GM06990 (cell line): Measurements from ENCODE around the gene KLHL29.

ENCODE experiments used
- DNase-seq: peaks from one replicate; pipeline ENCODE4 v3.0.0-alpha.2; 2011; ENCODE audit not compliant: insufficient read length; ENCODE audit errors: extremely low read depth
- H3K27me3 ChIP-seq: replicated peaks from 2 replicates; pipeline ENCODE4 v1.6.0; 2011; ENCODE audit warnings: low read length; ENCODE audit not compliant: control insufficient read depth, insufficient read depth
- H3K36me3 ChIP-seq: 2 replicates; pipeline ENCODE4 v1.5.1; 2011; ENCODE audit warnings: low read length; ENCODE audit not compliant: control insufficient read depth, insufficient read depth
- H3K4me3 ChIP-seq: replicated peaks from 2 replicates; pipeline ENCODE4 v1.5.1; 2011; ENCODE audit warnings: low read depth, mild to moderate bottlenecking, control low read depth, low read length
- TF ChIP-seq, protein P1 (sequence below): IDR thresholded peaks from 2 replicates; pipeline ENCODE4 v1.5.1; 2011; ENCODE audit warnings: low read length, control low read depth, mild to moderate bottlenecking, inconsistent platforms; ENCODE audit not compliant: insufficient read depth, poor library complexity, severe bottlenecking

KLHL29 gene

DNA sequence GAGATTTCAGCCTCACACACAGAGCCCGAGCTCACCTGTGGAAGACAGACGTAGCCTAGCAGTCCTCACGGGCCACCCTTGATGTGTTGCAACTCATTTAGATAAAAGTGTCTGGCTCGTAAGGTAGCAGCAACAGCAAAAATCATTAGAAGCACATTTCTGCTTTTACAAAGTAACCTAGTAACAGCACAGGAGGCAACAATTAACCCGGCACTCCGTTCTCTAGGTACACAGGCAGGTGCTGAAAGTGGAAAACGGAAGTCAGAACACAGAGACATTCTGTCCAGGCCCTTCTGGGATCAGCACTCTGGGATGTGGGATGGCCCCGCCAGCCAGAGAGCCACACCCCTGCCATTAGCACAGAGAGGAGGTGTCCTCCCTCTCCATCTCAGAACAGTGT lies 99.3 kb downstream of the KLHL29 start:
- no peak for DNase-seq
- Histone ChIP-seq H3K36me3 (no peaks in the 10 kb centered on the region), H3K4me3 (no peak overlapping the region), H3K27me3 (no peaks in the 10 kb centered on the region)
- TF ChIP-seq, protein P1, sequence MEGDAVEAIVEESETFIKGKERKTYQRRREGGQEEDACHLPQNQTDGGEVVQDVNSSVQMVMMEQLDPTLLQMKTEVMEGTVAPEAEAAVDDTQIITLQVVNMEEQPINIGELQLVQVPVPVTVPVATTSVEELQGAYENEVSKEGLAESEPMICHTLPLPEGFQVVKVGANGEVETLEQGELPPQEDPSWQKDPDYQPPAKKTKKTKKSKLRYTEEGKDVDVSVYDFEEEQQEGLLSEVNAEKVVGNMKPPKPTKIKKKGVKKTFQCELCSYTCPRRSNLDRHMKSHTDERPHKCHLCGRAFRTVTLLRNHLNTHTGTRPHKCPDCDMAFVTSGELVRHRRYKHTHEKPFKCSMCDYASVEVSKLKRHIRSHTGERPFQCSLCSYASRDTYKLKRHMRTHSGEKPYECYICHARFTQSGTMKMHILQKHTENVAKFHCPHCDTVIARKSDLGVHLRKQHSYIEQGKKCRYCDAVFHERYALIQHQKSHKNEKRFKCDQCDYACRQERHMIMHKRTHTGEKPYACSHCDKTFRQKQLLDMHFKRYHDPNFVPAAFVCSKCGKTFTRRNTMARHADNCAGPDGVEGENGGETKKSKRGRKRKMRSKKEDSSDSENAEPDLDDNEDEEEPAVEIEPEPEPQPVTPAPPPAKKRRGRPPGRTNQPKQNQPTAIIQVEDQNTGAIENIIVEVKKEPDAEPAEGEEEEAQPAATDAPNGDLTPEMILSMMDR = no peak

DNA sequence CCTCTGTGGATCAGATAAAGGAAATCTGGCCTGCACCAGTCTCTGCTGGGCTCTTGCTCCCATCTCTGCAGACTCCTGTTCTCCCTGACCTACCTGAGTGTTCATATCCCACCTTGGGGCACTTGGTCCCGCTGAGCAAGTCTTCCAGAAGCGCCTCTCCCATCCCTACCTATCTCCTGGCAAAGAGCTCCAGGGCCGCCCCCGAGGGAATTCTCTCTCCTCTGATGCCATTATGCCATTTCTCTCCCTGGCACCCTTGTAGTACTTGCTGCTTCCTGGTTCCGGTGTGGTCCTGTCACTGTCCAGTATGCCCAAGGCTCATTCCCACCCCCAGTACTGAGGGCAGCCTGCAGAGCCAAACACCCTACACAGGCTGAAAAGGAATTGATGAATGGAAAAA lies 99.8 kb downstream of the KLHL29 start:
- H3K36me3 ChIP-seq = no peaks in the 10 kb centered on the region
- no peaks in the 10 kb centered on the region for H3K27me3 ChIP-seq
- no peak for DNase-seq
- TF ChIP-seq, protein P1 = no peak
- no peak overlapping the region for H3K4me3 ChIP-seq

DNA sequence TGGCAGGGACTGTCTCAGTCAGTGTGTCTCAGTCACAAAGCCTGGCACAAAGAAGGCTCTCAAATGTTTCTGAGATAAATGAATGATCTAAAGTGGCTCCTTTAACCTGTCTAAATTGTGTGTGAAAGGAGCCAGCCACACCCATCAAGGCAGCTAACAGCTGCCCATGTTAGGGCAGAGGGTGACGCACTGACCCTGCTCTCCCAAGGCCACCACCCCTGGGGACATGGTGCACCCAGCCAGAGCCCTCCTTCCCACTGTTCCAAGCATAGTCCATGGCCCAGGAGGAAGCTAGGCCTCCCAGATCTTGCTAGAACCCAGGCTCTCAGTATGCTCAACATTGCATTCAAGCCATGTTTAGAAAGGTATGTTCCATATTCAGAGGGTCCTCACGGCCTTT lies 100.3 kb downstream of the KLHL29 start:
- Histone ChIP-seq H3K27me3 (no peaks in the 10 kb centered on the region), H3K4me3 (no peak overlapping the region), H3K36me3 (no peaks in the 10 kb centered on the region)
- no peak for DNase-seq
- TF ChIP-seq, protein P1 = no peak

DNA sequence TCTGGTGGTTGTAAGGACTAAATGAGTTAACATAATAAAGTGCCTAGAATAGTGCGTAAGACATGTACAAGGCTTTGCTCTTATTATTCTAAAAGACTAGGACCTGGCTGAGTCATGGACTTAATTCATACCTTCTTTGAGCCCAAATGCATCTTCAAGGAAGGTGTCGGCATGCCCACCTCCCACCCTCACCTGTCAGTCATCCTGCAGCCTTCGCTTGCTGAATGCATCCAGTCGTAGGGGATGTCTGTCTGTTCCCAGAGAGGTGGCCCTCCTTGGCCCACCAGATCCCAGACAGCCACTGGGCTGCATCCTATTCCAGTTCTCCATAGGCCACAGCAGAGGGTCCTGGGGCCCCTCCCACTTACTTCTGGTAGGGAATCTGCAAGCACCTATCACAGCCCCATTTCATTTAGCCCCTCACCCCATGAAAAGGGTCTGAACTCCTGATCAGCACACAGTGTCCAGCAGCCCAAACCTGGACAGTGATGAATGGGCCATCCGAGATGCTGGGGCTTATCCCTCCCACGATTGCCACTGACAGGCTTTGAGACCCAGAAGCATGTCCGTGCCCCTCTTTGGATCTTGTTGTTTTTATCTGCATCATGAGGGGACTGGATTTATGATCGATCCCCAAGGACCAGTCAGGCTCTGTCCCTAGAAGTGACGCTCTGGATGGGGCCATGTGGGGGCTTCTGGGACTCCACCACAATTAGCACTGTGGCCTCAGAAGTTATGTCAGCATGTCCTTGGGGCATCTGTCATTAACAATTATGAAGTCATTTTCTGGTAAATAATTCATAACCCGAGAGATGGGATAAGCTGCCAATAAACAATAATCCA lies 101.1 kb downstream of the KLHL29 start:
- TF ChIP-seq, protein P1 = no peak

DNA sequence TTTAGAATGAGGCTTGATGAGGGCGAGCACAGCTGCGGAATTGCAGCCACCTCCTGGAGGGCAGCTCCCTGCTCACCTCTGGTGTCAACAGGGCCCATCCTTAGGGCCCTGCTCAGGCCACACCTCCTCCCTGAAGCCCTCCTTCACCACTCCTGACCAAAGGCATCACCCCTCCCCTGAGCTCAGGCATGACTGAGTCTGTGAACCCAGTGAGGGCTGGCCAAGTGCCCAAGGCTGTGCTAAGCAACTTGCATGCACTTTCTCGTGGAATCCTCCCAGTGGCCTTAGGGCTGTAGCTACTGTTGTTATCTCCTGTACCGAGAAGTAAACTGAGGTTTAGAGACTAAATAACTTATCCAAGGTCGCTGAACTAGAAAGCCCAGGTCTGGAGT lies 101.7 kb downstream of the KLHL29 start:
- Histone ChIP-seq H3K27me3 (no peaks in the 10 kb centered on the region), H3K4me3 (no peak overlapping the region), H3K36me3 (no peaks in the 10 kb centered on the region)
- TF ChIP-seq, protein P1 = no peak
- no peak for DNase-seq

More for the DNA sequence above, 101.1 kb downstream of the KLHL29 start:
- H3K27me3 ChIP-seq = no peaks in the 10 kb centered on the region
- no peak for DNase-seq
- H3K4me3 ChIP-seq = no peak overlapping the region
- H3K36me3 ChIP-seq = no peaks in the 10 kb centered on the region
